NCI-H1105 treated with DMSO at 0.1 percent for 48 hours (cell line): ENCODE data around the gene ATP7A.
"Not testable (repeated sequence)": the region's sequence is repeated elsewhere in the genome, so short reads cannot be mapped to it uniquely, and the experiment has no call there.

Source experiments
- DNase-seq: peaks from one replicate; lab custom pipeline; 2025; lab: John Stamatoyannopoulos, UW

ATP7A gene

DNA sequence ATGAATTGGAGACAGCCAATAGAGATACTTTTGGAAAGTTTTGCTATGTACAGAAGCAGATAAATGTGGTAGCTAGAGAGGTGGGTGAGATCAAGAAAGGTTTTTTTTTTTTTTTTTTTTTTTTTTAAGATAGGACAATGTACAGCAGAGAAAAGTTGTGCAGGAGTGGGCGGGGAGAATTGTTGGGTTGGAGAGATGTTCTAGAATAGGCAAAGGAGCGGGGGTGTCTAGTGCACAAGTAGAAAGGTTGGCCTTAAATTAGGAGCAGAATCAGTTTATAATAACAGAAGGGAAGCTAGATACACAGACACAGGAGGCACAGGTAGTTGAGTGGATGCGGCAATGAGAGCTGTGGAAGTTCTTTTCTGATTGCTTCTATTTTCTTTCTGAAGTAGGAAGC, 127.4 kb downstream of the ATP7A start:
- no peak for DNase-seq

- DNase-seq: no peak
Measured at GRCh38 chrX:78042601-78043000, 132.1 kb downstream of the ATP7A start.

DNA sequence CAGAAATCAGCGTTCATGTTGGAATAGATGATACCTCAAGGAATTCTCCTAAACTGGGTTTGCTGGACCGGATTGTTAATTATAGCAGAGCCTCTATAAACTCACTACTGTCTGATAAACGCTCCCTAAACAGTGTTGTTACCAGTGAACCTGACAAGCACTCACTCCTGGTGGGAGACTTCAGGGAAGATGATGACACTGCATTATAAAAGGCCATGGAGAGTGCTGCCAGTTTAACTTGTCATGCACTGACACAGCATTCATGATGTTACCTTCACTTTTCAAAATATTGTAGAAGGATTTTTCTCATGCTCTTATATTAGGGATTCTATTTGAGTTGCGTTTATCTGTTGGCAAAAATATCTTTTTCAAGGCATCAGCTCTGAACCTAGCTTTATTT, 135.9 kb downstream of the ATP7A start:
- no peak for DNase-seq

DNA sequence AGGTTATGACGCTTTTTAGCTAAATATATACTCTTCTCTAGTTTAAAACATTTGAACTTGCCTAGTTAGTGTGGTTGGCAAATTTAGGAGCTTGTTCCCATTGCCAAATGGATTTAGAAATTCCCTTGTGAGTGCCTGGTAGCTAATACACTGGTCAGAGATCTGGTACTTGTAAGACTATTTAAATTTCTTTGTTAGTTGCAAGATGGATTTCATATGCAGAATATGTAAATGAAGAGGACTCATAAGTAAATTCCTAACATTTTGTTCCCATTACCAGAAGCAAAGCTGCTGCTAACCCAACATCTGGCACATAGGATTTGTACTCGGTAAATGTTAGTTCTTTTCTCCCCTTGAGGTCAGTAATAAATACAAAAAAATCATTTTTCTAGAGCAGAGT, 137.6 kb downstream of the ATP7A start:
- DNase-seq: no peak

DNA sequence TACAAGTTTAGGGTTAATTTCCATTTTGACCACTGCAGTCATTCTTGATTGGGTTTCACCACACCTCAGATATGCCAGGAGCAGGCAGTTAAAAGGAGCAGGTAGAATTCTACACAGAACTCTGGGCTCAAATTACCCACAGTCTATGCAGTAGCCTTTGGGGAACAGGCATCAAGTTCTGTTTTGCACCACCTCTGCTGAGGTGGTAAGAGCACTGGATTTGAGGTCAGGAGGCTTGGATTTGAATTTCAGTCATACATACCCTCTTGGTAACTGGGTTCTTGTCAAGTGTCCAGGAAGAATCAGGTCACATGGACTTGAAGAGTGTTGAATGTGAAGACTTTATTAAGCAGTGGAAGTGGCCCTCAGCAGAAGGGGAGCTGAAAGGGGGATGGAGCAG, 153.2 kb downstream of the ATP7A start:
- DNase-seq: no peak

DNA sequence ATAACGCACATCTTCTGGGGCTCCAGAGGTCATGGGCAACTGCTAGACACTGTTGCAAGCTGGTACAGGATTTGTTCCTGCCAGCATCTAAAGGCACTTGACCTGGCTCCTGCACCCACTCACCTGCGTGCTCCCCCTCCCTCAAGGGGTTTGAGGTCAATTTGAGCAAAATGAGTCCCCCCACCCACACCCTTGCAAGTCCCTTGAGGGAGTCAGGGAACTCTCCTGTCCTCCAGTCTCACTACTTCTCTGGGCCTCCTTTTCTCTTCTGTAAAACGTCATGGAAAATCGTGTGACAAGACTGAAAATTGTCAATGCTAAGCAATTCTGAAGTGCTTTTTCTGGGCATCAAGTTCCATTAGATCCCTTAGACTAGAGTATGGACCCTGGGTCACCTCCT, 153.7 kb downstream of the ATP7A start:
- no peak for DNase-seq

DNA sequence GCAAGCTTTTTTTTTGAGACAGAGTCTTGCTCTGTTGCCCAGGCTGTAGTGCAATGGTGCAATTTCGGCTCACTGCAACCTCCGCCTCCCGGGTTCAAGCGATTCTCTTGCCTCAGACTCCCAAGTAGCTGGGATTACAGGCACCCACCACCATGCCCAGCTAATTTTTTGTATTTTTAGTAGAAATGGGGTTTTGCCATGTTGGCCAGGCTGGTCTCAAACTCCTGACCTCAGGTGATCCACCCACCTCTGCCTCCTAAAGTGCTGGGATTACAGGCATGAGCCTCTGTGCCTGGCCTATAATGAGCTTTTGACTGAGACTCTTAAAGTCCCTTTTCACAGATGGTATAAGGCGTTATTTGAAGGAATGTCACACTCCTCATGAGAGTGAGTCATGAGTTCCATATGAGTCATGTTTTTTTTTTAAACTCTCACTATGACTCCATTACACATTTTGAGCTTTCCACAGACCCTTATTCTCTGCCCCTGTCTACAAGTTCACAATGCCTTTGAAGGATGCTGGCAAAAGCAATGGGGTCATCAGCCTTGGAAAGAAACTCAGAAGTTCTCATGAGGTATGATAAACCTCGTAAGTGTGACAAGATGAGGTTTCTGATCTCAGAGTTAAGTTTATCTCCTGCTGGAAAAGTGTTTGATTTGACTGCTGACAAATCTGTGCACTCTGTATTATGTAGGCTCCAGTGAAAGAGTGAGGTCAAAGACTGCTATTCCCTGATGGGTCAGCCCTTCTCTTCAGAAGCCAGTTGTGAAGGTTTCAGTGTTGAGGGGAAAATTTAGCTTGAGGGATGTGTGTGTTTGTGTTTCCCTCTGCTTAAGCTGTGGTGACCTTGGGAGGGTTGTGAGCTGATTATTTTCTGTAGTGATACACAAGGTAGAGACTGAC, 154.5 kb downstream of the ATP7A start:
- not testable (repeated sequence) for DNase-seq

DNA sequence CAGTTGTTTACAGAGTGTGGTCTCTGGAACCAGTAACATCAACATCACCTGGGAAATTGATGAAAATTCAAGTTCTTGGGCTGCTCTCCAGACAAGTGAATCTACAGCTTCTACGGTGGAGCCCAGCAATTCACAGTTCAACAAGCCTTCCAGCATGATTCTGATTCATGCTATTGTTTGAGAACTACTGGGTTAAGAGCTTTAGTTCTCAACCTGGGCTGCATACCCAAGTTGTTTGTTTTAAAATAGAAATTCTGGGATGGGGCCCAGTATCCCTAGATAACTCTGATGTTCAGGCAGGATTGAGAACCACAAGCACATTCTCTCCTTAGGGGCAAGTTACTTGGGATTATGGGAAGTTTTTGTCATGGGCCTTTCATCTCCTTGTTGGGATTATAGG, 155.6 kb downstream of the ATP7A start:
- DNase-seq: no peak

GRCh38 chrX:78071331-78071730, 160.8 kb downstream of the ATP7A start:
- no peak for DNase-seq

GRCh38 chrX:78073147-78074077, 162.9 kb downstream of the ATP7A start:
- DNase-seq: not testable (repeated sequence)

DNA sequence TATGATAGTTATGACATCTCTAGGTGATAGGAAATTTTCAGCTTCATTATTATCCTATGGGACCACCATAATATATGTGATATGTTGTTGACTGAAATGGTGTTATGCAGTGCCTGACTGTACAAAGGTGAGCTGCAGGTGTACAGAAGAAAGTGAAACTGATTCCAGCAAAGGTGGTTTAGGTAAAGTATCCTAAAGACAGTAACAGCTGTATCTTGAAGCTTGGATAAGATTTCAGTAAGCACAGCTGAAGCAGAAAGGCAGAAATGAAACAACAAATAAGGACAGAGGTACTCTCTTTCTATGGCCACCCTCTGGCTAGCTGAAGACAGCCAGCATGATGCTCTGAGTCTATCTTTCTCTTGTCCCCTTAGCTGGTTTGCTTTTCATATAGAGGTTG, 163.6 kb downstream of the ATP7A start:
- no peak for DNase-seq

DNA sequence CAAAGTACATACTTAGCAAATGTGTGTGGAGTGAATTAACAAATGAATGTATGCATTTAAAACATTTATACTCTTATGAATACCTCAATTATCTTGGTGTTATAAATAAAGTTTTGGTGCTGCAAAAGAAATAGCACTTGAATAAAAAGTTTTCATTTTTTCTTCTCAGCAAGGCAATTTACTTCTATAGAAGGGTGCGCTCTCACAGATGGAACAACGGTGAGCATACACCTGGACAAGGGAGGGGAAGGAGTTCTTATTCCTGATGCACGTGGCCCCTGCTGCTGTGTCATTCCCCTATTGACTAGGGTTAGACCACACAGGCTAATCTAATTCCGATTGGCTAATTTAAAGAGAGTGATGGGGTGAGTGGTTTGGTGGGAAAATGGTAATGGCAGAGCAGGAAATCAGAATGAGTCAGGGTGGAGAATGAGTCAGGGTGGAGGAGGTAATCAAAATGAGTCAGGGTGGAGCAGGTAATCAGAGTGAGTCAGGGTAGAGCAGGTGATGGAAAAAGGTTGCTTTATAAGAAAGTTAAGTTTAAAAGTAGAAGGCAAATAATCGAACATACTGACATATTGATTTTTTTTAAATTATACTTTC, 165.4 kb downstream of the ATP7A start:
- no peak for DNase-seq

- DNase-seq: not testable (repeated sequence)
Measured at GRCh38 chrX:78081413-78081812, 170.9 kb downstream of the ATP7A start.

- no peak for DNase-seq
Measured at GRCh38 chrX:78092296-78092695, 181.8 kb downstream of the ATP7A start.

DNA sequence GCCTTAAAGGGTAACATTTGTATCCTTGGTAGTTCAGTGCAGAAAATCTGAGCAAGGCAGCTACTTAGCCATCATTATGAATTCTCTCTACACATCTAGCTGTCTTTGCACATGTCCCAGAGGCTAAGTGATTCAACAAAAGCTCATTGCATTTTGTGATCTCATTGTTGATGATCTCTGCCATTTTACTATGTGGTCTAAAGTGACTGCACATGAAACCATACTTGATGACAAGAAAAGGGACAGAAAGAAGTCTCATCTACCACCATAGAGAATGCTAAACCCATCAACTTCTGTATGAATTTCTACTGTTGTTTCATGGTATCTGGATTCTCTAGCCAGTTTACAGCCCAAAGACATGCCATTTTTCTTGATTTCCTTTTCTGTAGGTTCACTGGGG, 187.6 kb downstream of the ATP7A start:
- no peak for DNase-seq
